PFSK-1 (cell line): ENCODE measurements around the gene SLC37A2.

Experiments used
- FOXP2 ChIP-seq: optimal IDR thresholded peaks from 2 replicates; pipeline ENCODE3; 2011; ENCODE audit warnings: borderline replicate concordance, control low read depth, inconsistent platforms; ENCODE audit not compliant: insufficient read depth; ENCODE audit errors: extremely low read length, extremely low read depth
- POLR2AphosphoS5 ChIP-seq: IDR thresholded peaks from 2 replicates; pipeline ENCODE4 v1.6.1; 2012; ENCODE audit warnings: low read depth, mild to moderate bottlenecking, control low read depth, low read length, moderate library complexity
- REST ChIP-seq, 2 experiments: IDR thresholded peaks; 2 replicates each; pipeline versions ENCODE4 v1.6.1 to v1.8.0; 2011 to 2012; ENCODE audit warnings: low read depth in 2 of 2, low read length in 2 of 2, control low read depth in 1 of 2, inconsistent platforms in 1 of 2, mild to moderate bottlenecking in 1 of 2, moderate library complexity in 1 of 2; ENCODE audit not compliant: insufficient read depth in 1 of 2
- SIN3A ChIP-seq: IDR thresholded peaks from 2 replicates; pipeline ENCODE4 v1.6.1; 2012; ENCODE audit warnings: mild to moderate bottlenecking, low read length, moderate library complexity, borderline replicate concordance; ENCODE audit not compliant: insufficient read depth
- TAF1 ChIP-seq: IDR thresholded peaks from 2 replicates; pipeline ENCODE4 v1.6.1; 2012; ENCODE audit warnings: low read length, control low read depth, borderline replicate concordance; ENCODE audit not compliant: insufficient read depth

SLC37A2 gene

DNA sequence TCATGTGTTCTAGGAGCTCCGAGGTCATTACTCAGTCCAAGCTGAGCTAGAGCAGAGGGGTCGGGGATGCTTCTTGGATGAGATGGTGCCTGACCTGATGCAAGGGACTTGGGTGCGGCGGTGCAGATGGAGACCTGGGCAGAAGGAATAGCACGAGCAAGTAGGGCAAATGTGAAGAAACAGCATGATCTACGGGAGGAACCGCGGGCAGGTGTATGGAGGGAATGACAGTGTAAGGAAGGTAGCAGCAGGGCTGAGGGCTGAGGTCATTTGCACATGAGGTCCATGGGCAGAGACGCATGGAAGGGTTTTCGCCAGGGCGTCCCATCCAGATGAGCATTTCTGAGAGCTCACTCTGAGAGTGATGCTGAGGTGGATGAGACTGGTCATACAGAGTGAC lies 14.9 kb downstream of the SLC37A2 start:
- TF ChIP-seq FOXP2 (no peak), TAF1 (no peak)

DNA sequence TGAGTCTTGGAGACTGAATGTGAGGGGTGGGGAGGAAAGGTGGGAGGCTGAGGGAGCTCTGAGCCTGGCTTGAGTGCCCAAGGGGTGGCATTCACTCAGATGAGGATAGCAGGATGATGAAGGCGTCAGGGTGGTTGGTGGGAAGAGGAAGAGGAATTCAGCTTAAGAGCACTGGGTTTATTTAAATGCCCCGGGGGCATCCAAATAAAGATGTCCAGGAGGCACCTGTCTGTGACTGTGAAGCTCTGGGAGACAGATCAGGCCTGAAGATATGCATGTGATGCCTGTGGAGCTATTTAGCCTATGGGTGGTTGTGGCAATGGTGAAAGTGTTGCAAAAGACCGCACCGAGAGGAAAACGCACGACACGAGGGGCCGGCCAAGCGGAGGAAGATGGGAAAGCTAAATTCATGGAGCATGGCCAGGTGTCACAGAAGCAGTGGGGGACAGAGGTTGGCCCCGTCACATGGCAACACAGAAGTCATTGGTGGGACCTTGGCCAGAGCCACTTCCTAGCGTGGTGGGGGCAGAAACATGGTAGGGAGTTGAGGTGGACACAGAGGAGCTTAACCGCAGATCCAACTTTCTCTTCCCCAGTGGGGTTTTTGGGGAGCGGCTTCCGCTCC lies 15.5 kb downstream of the SLC37A2 start:
- no peak for TF ChIP-seq SIN3A
- TF ChIP-seq FOXP2 = no peak
- TF ChIP-seq TAF1 = no peak
- no peak for TF ChIP-seq REST (IDR thresholded peaks at IDR 0.05; ENCODE audit: insufficient read depth in 1 of 2, low read depth in 2 of 2, low read length in 2 of 2)
- no peak for TF ChIP-seq POLR2AphosphoS5

DNA sequence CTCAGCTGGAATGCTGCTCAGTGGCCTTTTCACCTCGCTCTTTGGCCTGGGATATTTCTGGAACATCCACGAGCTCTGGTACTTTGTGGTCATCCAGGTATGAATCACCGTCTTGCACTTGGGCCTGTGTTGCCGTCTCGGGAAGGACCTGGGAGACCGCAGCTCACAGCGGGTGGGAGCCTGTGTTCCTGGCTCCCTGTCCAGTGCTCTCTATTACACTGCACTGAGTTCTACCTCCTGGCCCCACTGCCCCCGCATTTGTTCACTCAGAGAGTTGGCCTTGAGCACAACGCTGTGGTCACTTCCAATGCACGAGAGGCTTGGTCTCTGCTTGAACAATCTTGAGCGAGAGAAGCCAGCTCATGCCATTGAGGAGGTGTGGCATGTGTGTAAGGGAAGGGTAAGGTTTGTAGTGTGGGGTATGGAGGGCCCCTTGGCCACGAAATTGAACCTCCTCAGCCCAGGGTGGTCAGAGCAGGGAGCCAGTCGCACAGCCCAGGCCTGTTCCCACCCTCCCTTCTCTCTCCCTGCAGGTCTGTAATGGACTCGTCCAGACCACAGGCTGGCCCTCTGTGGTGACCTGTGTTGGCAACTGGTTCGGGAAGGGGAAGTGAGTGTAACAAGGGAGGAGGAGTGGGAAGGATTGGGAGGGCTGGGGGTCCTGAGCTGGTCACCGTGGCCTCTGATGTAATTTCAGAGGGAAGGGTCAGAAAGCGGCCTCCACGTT lies 16.2 kb downstream of the SLC37A2 start:
- TF ChIP-seq SIN3A (no peak), FOXP2 (no peak), POLR2AphosphoS5 (no peak), TAF1 (no peak), REST (IDR thresholded peaks at IDR 0.05; ENCODE audit: insufficient read depth in 1 of 2, low read depth in 2 of 2, low read length in 2 of 2) (no peak)

DNA sequence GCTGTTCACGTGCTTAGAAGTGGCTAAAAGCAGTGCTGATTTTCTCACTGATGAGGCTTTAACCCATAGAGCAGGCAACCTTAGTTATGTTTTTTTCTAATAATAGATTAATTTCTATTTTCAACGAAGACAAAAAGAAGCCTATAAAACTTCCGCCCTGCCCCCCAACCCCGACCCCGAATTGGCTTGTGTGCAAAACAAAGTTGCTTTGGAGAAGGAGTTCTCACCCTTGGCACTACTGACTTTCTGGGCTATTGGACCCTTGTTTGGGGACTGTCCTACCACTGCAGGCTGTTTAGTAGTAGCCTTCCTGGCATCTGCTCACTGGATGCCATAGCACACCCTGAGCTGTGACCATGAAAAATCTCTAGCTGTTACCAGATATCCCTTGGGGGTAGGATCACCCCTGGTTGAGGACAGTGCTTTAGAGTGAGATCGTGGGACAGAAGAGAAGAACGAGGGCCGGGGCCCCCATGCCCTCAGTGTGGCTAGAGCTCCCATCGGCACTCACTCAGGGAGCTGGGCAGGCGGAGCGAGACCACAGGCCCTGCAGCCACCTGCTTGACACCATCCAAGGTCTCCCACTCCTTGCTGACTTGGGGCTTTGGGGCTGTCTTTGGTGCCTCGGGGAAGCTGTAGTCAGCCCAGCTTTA lies 16.9 kb downstream of the SLC37A2 start:
- no peak for TF ChIP-seq FOXP2
- TF ChIP-seq REST (IDR thresholded peaks at IDR 0.05; ENCODE audit: insufficient read depth in 1 of 2, low read depth in 2 of 2, low read length in 2 of 2) = no peak
- no peak for TF ChIP-seq TAF1
- TF ChIP-seq SIN3A = no peak
- TF ChIP-seq POLR2AphosphoS5 = no peak

GRCh38 chr11:125080531-125080911 lies 17.4 kb downstream of the SLC37A2 start:
- TF ChIP-seq FOXP2 = no peak
- TF ChIP-seq TAF1 = no peak
- TF ChIP-seq REST (IDR thresholded peaks at IDR 0.05; ENCODE audit: insufficient read depth in 1 of 2, low read depth in 2 of 2, low read length in 2 of 2) = no peak
- no peak for TF ChIP-seq SIN3A
- no peak for TF ChIP-seq POLR2AphosphoS5
